Measurements from ENCODE around the gene FLNA.

DNA sequence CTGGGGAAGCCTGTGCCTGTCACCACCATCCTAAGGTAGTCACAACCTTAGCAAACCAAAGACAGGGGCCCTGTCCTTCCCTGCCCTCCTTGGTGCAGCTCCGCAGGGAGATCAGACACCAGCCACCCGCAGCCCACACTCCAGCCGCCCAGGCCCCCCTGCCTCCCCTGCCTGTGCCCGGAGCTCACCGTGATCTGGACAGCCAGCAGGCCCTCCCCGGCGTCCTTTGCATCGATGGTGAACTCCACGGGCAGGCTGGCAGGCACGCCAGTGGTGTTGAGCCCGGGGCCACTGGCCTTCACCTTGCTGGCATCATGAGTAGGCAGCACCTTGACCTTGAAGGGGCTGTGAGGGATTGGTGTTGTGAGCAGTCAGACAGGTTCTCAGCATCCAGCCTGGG lies 16.4 kb downstream of the FLNA start:
- TF ChIP-seq, protein P1, sequence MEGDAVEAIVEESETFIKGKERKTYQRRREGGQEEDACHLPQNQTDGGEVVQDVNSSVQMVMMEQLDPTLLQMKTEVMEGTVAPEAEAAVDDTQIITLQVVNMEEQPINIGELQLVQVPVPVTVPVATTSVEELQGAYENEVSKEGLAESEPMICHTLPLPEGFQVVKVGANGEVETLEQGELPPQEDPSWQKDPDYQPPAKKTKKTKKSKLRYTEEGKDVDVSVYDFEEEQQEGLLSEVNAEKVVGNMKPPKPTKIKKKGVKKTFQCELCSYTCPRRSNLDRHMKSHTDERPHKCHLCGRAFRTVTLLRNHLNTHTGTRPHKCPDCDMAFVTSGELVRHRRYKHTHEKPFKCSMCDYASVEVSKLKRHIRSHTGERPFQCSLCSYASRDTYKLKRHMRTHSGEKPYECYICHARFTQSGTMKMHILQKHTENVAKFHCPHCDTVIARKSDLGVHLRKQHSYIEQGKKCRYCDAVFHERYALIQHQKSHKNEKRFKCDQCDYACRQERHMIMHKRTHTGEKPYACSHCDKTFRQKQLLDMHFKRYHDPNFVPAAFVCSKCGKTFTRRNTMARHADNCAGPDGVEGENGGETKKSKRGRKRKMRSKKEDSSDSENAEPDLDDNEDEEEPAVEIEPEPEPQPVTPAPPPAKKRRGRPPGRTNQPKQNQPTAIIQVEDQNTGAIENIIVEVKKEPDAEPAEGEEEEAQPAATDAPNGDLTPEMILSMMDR (IDR thresholded peaks at IDR 0.05; ENCODE audit: insufficient read depth, low read depth, low read length) = no peak
- no peak for TF ChIP-seq EZH2 (IDR thresholded peaks at IDR 0.05; ENCODE audit: insufficient read depth, low read length)

All from astrocyte (in vitro differentiated cells and primary cell).